B cell (primary cell): ENCODE data around the gene SRBD1.

ENCODE experiments used
- EZH2 ChIP-seq: IDR thresholded peaks from 2 replicates; pipeline ENCODE4 v1.6.1; 2012; ENCODE audit warnings: borderline replicate concordance, low read depth, mild to moderate bottlenecking, moderate library complexity, low read length; ENCODE audit not compliant: insufficient read depth, poor library complexity, severe bottlenecking
- TF ChIP-seq, protein P1 (sequence below): fragments of 200-600 bp; IDR thresholded peaks from one replicate; pipeline ENCODE4 v1.8.0; 2022; ENCODE audit warnings: antibody characterized with exemption, mild to moderate bottlenecking

DNA sequence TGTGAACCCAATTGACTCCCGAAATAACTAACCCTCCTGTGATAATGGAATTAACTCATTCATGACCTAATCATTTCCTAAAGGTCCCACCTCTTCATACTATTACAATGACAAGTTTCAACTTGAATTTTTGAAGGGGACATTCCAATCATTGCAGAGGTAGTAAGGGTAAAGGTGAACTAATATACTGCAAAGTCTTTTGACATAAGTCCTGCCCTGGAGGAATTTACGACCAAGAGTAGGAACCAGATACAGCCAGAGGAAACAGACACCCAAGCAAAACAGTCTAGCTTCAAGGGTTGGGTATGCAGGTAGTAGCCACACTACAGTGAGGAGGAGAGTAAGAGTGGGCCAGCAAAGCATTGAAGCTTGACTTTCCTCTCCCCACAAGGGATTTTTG lies 1.2 kb upstream of the SRBD1 start:
- TF ChIP-seq, protein P1, sequence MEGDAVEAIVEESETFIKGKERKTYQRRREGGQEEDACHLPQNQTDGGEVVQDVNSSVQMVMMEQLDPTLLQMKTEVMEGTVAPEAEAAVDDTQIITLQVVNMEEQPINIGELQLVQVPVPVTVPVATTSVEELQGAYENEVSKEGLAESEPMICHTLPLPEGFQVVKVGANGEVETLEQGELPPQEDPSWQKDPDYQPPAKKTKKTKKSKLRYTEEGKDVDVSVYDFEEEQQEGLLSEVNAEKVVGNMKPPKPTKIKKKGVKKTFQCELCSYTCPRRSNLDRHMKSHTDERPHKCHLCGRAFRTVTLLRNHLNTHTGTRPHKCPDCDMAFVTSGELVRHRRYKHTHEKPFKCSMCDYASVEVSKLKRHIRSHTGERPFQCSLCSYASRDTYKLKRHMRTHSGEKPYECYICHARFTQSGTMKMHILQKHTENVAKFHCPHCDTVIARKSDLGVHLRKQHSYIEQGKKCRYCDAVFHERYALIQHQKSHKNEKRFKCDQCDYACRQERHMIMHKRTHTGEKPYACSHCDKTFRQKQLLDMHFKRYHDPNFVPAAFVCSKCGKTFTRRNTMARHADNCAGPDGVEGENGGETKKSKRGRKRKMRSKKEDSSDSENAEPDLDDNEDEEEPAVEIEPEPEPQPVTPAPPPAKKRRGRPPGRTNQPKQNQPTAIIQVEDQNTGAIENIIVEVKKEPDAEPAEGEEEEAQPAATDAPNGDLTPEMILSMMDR = no peak
- no peak for TF ChIP-seq EZH2
